Astrocyte (in vitro differentiated cells and primary cell): ENCODE measurements around the gene UGT1A6. TPM values are rescaled to one million over a fixed set of nuclear protein-coding genes. Genes with fewer than 3 reads are reported as not detected.

ENCODE experiments used
- DNase-seq: peaks from one replicate; pipeline ENCODE4 v3.0.0-alpha.2; 2010; ENCODE audit warnings: low read depth
- FAIRE-seq: peaks from 2 replicates; lab custom pipeline; 2011; peaks lifted over from hg19 to GRCh38; lab: Jason Lieb, UNC
- H2AFZ ChIP-seq: 2 replicates; pipeline ENCODE4 v1.6.0; 2012; ENCODE audit warnings: low read depth, low read length, inconsistent platforms
- H3K27ac ChIP-seq: 2 replicates; pipeline ENCODE4 v1.5.1; 2011; ENCODE audit warnings: low read depth, low read length, inconsistent platforms
- H3K27me3 ChIP-seq: 2 replicates; pipeline ENCODE4 v1.6.0; 2011; ENCODE audit warnings: low read length, inconsistent platforms; ENCODE audit not compliant: insufficient read depth
- H3K36me3 ChIP-seq: 2 replicates; pipeline ENCODE4 v1.5.1; 2011; ENCODE audit warnings: low read length, inconsistent platforms; ENCODE audit not compliant: insufficient read depth
- H3K4me1 ChIP-seq: 2 replicates; pipeline ENCODE4 v1.5.1; 2011; ENCODE audit warnings: low read length, inconsistent platforms; ENCODE audit not compliant: insufficient read depth
- H3K4me2 ChIP-seq: 2 replicates; pipeline ENCODE4 v1.6.0; 2012; ENCODE audit warnings: low read length, inconsistent platforms
- H3K4me3 ChIP-seq: 2 replicates; pipeline ENCODE4 v1.5.1; 2011; ENCODE audit warnings: low read depth, mild to moderate bottlenecking, low read length, inconsistent platforms; ENCODE audit not compliant: insufficient read depth
- H3K79me2 ChIP-seq: 2 replicates; pipeline ENCODE4 v1.6.0; 2012; ENCODE audit warnings: mild to moderate bottlenecking, low read length, inconsistent platforms; ENCODE audit not compliant: insufficient read depth
- H3K9ac ChIP-seq: 2 replicates; pipeline ENCODE4 v1.6.0; 2012; ENCODE audit warnings: mild to moderate bottlenecking, low read length, inconsistent platforms
- H3K9me3 ChIP-seq: 2 replicates; pipeline ENCODE4 v1.5.1; 2012; ENCODE audit warnings: low read depth, mild to moderate bottlenecking, low read length, inconsistent platforms; ENCODE audit not compliant: insufficient read depth
- H4K20me1 ChIP-seq: 2 replicates; pipeline ENCODE4 v1.6.0; 2012; ENCODE audit warnings: low read length, inconsistent platforms; ENCODE audit not compliant: insufficient read depth
- H3K27ac Mint-ChIP-seq: one replicate; pipeline ENCODE4 v1.8.0; 2021; ENCODE audit warnings: mild to moderate bottlenecking, mixed read lengths; ENCODE audit not compliant: unreplicated experiment
- H3K27me3 Mint-ChIP-seq: one replicate; pipeline ENCODE4 v1.8.0; 2021; ENCODE audit warnings: low read depth, mixed read lengths; ENCODE audit not compliant: unreplicated experiment
- H3K36me3 Mint-ChIP-seq: one replicate; pipeline ENCODE4 v1.8.0; 2021; ENCODE audit warnings: low read depth, mixed read lengths; ENCODE audit not compliant: unreplicated experiment
- H3K4me1 Mint-ChIP-seq: one replicate; pipeline ENCODE4 v1.8.0; 2021; ENCODE audit warnings: low read depth, mixed read lengths; ENCODE audit not compliant: unreplicated experiment
- H3K4me3 Mint-ChIP-seq: one replicate; pipeline ENCODE4 v1.8.0; 2021; ENCODE audit warnings: mild to moderate bottlenecking, moderate library complexity, mixed read lengths; ENCODE audit not compliant: unreplicated experiment
- H3K9me3 Mint-ChIP-seq: one replicate; pipeline ENCODE4 v1.8.0; 2021; ENCODE audit warnings: mild to moderate bottlenecking, mixed read lengths; ENCODE audit not compliant: unreplicated experiment
- CTCF ChIP-seq: IDR thresholded peaks from 2 replicates; pipeline ENCODE4 v1.5.1; 2011; ENCODE audit warnings: low read depth, mild to moderate bottlenecking, inconsistent platforms, low read length, moderate library complexity; ENCODE audit not compliant: insufficient read depth
- EZH2 ChIP-seq: IDR thresholded peaks from 2 replicates; pipeline ENCODE4 v1.6.1; 2012; ENCODE audit warnings: mild to moderate bottlenecking, low read length, inconsistent platforms; ENCODE audit not compliant: insufficient read depth
- total RNA-seq: library from RNA; stranded (reverse); gene quantifications from 2 replicates; pipeline ENCODE4 v1.2.1, GENCODE V29; 2021

Gene UGT1A6
- total RNA-seq, 1 donor from 2014 or later = not detected

GRCh38 chr2:233680361-233681045 lies 12.2 kb upstream of the UGT1A6 start:
- H3K4me1 ChIP-seq = peaks cover 4% of the 10 kb centered on the region
- TF ChIP-seq EZH2 (no peak), CTCF (no peak)
- no peak overlapping the region for H3K4me2 ChIP-seq
- DNase-seq = no peak
- H3K36me3 Mint-ChIP-seq = no peaks in the 10 kb centered on the region
- no peak for FAIRE-seq
- no peaks in the 10 kb centered on the region for H3K9me3 ChIP-seq
- H3K27me3 Mint-ChIP-seq = peaks cover 3% of the 10 kb centered on the region
- no peaks in the 10 kb centered on the region for H3K27me3 ChIP-seq
- H3K79me2 ChIP-seq = no peaks in the 10 kb centered on the region
- no peak overlapping the region for H3K27ac ChIP-seq
- H4K20me1 ChIP-seq = no peaks in the 10 kb centered on the region
- no peak overlapping the region for H3K27ac Mint-ChIP-seq
- no peak overlapping the region for H3K4me3 ChIP-seq
- H3K4me3 Mint-ChIP-seq = no peak overlapping the region
- no peak overlapping the region for H2AFZ ChIP-seq
- H3K36me3 ChIP-seq = no peaks in the 10 kb centered on the region
- no peaks in the 10 kb centered on the region for H3K4me1 Mint-ChIP-seq
- no peaks in the 10 kb centered on the region for H3K9me3 Mint-ChIP-seq
- no peak overlapping the region for H3K9ac ChIP-seq

- no peak within 1 kb of the TSS for H3K27ac ChIP-seq
- Mint-ChIP-seq H3K27ac (no peak within 1 kb of the TSS), H3K4me1 (no peaks in the 10 kb centered on the region), H3K36me3 (no peaks in the 10 kb centered on the region), H3K27me3 (peaks cover 3% of the 10 kb centered on the region), H3K4me3 (no peak within 1 kb of the TSS), H3K9me3 (no peaks in the 10 kb centered on the region)
- no peaks in the 10 kb centered on the region for H3K27me3 ChIP-seq
- no peaks in the 10 kb centered on the region for H3K79me2 ChIP-seq
- H2AFZ ChIP-seq = no peak within 1 kb of the TSS
- FAIRE-seq (no peak), DNase-seq (no peak)
- no peaks in the 10 kb centered on the region for H4K20me1 ChIP-seq
- no peak within 1 kb of the TSS for H3K4me2 ChIP-seq
- no peak within 1 kb of the TSS for H3K9ac ChIP-seq
- no peaks in the 10 kb centered on the region for H3K9me3 ChIP-seq
- peaks cover under 1% of the 10 kb centered on the region for H3K4me1 ChIP-seq
- no peak for TF ChIP-seq EZH2
- TF ChIP-seq CTCF = no peak
- H3K4me3 ChIP-seq = no peak within 1 kb of the TSS
- H3K36me3 ChIP-seq = no peaks in the 10 kb centered on the region
Observed at GRCh38 chr2:233681521-233682099, 11.1 kb upstream of the UGT1A6 start, which contains the start of gene UGT1A7. UGT1A7 (plus strand) TSS chr2:233681901; CDS start chr2:233681938, 37 bp downstream.

- Mint-ChIP-seq H3K9me3 (peaks cover 2% of the 10 kb centered on the region), H3K4me1 (no peaks in the 10 kb centered on the region), H3K36me3 (no peaks in the 10 kb centered on the region), H3K27me3 (no peaks in the 10 kb centered on the region), H3K27ac (no peak overlapping the region), H3K4me3 (no peak overlapping the region)
- Histone ChIP-seq H3K4me1 (no peaks in the 10 kb centered on the region), H3K36me3 (no peaks in the 10 kb centered on the region), H3K4me2 (no peak overlapping the region), H3K27me3 (peaks cover 2% of the 10 kb centered on the region), H4K20me1 (no peaks in the 10 kb centered on the region), H3K9ac (no peak overlapping the region), H3K9me3 (no peaks in the 10 kb centered on the region), H3K27ac (no peak overlapping the region), H3K79me2 (no peaks in the 10 kb centered on the region), H3K4me3 (no peak overlapping the region), H2AFZ (no peak overlapping the region)
- TF ChIP-seq EZH2 (no peak), CTCF (no peak)
- FAIRE-seq (no peak), DNase-seq (no peak)
Observed at GRCh38 chr2:233684640-233685039, 8.1 kb upstream of the UGT1A6 start.
